SK-MEL-5 (cell line): Measurements from ENCODE around the gene ZNF506. TPM values are rescaled to one million over a fixed set of nuclear protein-coding genes. Genes with fewer than 3 reads are reported as not detected.
"Not testable (repeated sequence)": the region's sequence is repeated elsewhere in the genome, so short reads cannot be mapped to it uniquely, and the experiment has no call there.

Experiments
- DNase-seq: peaks from one replicate; pipeline ENCODE4 v3.0.0-alpha.2; 2016; ENCODE audit warnings: low read depth, low spot score
- in situ Hi-C: cut with HindIII; loops from 2 replicates; pipeline ENCODE4 v1.10.0; 2016; ENCODE audit warnings: low sequenced_read_pairs, high pct_unique_total_duplicates, low pct_unique_long_range_greater_than_20kb
- small RNA-seq, 2 experiments: library from RNA; depleted of rRNA; stranded (forward); fragments of <200 nt; gene quantifications; one replicate each; pipeline ENCODE3, GENCODE V24; 2014
- total RNA-seq: library from RNA; depleted of rRNA; stranded (reverse); fragments of >200 nt; shearing (Covaris generic); gene quantifications from 2 replicates; pipeline ENCODE4 v1.2.3, GENCODE V29; 2014; rRNA removed

ZNF506 gene
- total RNA-seq, 1 experiment from 2014 or later = 7.7 TPM

- in situ Hi-C loops = no loop called here
These were observed 72.2 kb downstream of the ZNF506 start for GRCh38 chr19:19749117-19749907.

DNA sequence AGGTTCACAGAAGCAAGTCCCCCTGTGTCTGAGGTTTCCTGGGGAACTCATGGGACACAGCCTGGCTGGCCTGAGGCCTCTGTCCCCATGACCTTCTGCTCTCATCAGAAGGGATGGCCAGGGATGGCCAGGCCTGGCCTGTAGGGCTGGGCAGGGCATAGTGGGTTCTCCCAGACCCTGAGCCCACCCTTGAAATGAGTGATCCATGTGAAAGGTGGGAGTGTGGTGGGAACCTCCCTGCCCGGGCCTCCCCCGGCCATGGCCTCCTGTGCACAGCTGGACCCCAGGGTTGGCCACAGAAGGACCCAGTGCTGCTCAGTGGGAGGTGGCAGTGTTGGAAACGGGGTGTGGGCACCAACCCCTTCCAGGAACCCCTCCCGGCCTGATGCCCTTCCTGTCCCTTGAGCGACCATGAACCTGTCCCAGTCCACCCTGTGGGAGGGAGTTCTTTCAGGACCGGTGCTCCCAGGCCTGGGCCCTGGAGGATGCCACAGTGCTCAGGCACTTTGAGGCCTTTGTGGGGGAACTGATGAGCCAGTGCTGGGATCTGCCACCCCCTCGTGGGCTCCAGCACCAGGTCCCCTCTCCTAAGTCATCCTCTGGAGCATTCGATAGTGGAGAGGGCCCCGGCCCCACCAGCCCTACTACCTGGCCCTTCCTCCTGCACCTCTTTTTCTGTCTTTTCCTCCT is 73.2 kb downstream of the ZNF506 start:
- no peak for DNase-seq
- in situ Hi-C loops = no loop called here

More at GRCh38 chr19:19749117-19749907, 72.2 kb downstream of the ZNF506 start:
- DNase-seq = no peak

DNA sequence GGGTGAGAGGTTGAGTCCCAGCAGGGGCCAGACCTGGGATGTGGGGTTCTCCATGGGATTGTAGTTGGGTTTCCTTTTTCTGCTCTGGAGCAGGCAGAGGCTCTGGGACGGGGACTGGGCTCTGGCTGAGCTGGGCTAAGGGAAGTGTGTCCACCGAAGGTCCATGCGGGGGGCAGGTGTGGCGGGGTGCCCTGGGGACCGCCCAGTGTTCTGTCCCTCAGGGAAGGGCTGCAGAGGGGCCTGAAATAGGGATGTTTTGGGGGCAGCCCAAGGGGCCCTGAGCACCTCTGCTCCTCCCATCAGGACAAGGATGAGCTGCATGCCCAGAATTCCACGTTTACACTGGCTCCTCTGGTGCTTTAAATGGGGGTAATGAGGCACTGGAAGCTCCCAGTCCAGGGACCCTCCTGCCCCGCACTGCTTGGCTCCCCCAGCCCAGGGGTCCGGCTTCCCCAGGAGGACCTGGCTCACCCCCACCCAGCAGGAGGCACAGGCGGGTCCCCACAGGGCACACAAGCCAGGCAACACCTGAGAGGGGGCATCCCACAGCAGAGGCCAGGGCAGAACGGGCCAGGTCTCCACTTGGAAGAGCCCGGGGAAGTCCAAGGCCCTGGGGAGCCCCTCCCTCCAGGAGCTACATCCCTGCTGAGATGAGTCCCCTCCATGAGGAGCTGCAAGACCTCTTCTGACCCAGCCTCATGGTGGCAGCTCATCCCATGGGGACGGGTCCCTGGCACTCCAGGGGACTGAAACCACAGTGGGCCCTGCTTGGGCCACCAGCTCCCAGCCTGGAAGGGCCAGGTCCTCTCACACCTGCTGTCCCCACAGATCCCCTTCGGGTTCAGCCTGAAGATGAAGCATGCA is 74.0 kb downstream of the ZNF506 start:
- no peak for DNase-seq
- in situ Hi-C loops = no loop called here

DNA sequence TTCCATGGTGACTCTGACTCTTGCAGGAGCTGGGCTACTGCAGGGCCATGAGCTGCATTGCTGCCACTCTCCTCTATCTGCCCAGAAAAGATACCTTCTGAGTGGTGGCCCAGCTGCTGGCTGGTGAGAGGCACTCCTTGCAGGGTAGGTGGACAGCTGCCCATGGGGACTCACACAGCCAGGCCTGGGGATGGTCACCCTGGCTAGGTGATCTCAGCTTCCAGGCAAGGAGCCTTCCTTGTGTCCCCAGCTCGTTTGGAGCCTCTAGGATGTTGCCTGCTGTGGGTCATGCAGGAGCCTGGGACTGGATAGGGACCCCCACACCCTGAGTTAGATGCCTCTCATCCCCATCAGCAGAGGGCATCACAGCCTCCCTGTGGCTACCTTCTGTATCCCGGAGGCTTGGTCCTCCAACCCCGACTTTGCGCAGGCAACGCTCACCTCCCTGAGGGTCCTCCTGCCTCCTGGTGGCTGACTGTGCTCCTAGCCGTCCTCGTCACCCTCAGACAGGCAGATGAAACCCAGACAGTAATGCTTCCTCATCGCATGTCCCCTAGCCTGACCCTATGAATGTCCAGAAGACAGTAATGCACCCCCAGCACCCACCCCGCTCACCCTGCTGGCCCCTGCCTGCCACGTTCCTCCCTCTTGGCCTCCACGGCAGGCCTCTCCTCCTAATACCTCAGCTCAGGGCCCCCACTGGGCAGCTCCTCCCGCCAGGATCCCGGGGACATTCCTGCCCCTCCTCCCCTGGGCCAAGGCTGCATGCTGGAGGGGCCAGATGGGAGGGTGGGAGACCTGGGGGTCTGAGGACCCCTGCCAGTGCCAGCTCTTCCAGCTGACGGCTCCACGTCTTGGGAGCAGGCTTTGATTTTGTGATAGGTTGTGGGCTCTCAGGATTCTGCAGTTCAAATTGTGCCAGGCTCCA is 75.0 kb downstream of the ZNF506 start:
- no peak for DNase-seq
- in situ Hi-C loops = no loop called here

- no peak for DNase-seq
- in situ Hi-C loops = no loop called here
These were observed 75.9 kb downstream of the ZNF506 start for GRCh38 chr19:19745496-19746285.

DNA sequence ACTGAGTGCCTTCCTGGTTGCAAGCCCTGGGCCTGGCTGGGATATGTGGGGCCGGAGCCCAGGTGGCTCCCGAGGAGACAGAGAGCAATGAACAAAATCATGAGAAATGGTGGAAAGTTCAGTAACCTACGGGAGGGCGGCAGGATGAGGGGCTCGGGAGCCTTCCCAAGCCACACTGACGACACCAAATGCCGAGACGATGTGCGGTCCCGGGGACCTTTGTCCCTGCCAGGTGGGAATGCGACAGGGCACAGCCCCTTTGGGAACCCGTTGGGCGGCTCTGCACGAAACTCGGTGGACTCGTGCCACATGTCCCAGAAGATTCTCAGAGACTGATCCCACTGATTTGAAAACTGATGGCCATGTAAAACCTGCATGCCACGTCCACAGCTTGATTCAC is 76.9 kb downstream of the ZNF506 start:
- no peak for DNase-seq
- in situ Hi-C loops = no loop called here

DNA sequence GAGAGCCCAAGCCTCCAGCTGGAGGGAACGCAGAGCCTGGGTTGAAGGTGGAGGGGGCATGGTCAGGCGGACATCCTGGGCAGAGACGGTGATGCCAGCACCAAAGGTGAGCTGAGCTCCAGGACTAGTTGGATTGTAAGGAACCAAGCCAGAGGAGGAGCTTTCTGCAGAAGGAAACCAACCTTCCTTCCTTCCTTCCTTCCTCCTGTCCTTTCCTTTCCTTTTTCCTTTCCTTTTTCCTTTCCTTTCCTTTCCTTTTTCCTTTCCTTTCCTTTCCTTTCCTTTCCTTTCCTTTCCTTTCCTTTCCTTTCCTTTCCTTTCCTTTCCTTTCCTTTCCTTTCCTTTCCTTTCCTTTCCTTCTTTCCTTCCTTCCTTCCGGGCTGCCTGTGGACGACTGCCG is 77.6 kb downstream of the ZNF506 start:
- in situ Hi-C loops = not testable (repeated sequence)

DNA sequence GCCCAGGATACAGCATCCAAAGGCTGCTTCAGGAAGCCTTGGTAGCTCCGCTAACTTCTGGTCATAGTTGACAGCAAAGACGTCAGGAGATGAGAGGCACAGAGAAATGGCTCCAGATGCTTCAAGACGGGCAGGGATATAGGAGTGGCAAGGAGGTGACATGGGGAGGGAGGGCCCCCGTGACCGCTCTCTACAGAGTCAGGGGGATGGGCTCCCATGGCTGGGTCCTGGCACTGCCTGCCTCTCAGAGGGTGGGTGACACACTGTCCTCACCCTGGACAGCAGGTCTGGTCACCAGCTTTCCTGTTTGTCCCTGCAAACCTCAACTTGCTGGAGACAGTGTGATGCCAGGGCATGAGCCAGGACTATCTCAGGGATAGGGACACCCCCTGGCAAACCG is 78.4 kb downstream of the ZNF506 start:
- DNase-seq = no peak
- in situ Hi-C loops = no loop called here

More for the DNA sequence above, 77.6 kb downstream of the ZNF506 start:
- not testable (repeated sequence) for DNase-seq

GRCh38 chr19:19742773-19743172 is 78.8 kb downstream of the ZNF506 start:
- in situ Hi-C loops = no loop called here
- no peak for DNase-seq

Small RNAs within 50 kb of the gene (small RNA-seq; reads per million reads assigned to genes)
- 0 reads per million in 2 experiments for gene AC011477.5

Other genes starting within 250 kb of the ZNF506 start
- 0.34 and 0.96 TPM in 2 replicates for gene PBX4, start 203.1 kb downstream of the ZNF506 start, total RNA-seq
- 2.5 and 3.0 TPM in 2 replicates for gene LPAR2, start 193.5 kb downstream of the ZNF506 start, total RNA-seq
- gene GMIP, start 178.1 kb downstream of the ZNF506 start, total RNA-seq = 1.7 and 4.3 TPM in 2 replicates
- gene ATP13A1, start 158.1 kb downstream of the ZNF506 start, total RNA-seq = 21.9 and 30.5 TPM in 2 replicates
- 4.5 and 8.9 TPM in 2 replicates for gene ZNF101, start 152.9 kb downstream of the ZNF506 start, total RNA-seq
- 4.5 and 5.3 TPM in 2 replicates for gene ZNF14, start 88.6 kb downstream of the ZNF506 start, total RNA-seq
- gene ZNF253, start 44.1 kb upstream of the ZNF506 start, total RNA-seq = 4.7 and 6.7 TPM in 2 replicates
- 3.1 and 3.5 TPM in 2 replicates for gene ZNF93, start 79.2 kb upstream of the ZNF506 start, total RNA-seq
- not detected in 2 replicates for gene ZNF682, start 217.8 kb upstream of the ZNF506 start, total RNA-seq